B cell (primary cell): ENCODE measurements around the gene EFHC2. TPM values are rescaled to one million over a fixed set of nuclear protein-coding genes. Genes with fewer than 3 reads are reported as not detected.
"Not testable (repeated sequence)": the region's sequence is repeated elsewhere in the genome, so short reads cannot be mapped to it uniquely, and the experiment has no call there.

Source experiments
- ATAC-seq: fragments of 200-7000 bp; cut with Tn5 transposase; one replicate; pipeline ENCODE4 v1.10.0; 2021; ENCODE audit warnings: low read depth, mild to moderate bottlenecking, moderate number of reproducible peaks, moderate library complexity
- CTCF ChIA-PET: fragments of 350-600 bp; sonication (Branson Sonifier 250); formaldehyde crosslinking; loops from one replicate; lab custom pipeline; 2021; ENCODE audit warnings: antibody characterized with exemption, inconsistent platforms; lab: Charles Lee
- POLR2A ChIA-PET: fragments of 350-600 bp; sonication (Branson Sonifier 250); formaldehyde crosslinking; loops from one replicate; lab custom pipeline; 2021; ENCODE audit warnings: antibody characterized with exemption; lab: Charles Lee
- DNase-seq: peaks from one replicate; pipeline ENCODE4 v3.0.0; 2013
- H2AFZ ChIP-seq: 2 replicates; pipeline ENCODE4 v1.6.1; 2012; ENCODE audit warnings: mild to moderate bottlenecking, low read depth, low read length; ENCODE audit not compliant: insufficient read depth, poor library complexity, severe bottlenecking
- H3K27ac ChIP-seq, 2 donors: 1 replicate in 1 of 2; 2 replicates in 1 of 2; pipeline ENCODE4 v1.5.1; 2012 to 2013; ENCODE audit warnings: low read length in 2 of 2, mild to moderate bottlenecking in 2 of 2, moderate library complexity in 1 of 2
- H3K27me3 ChIP-seq, 4 experiments: fragments of 200-600 bp in 1 of 4; sonication (generic) in 1 of 4; replicated peaks in 1 of 4; 1 replicate in 2 of 4; 2 replicates in 2 of 4; pipeline versions ENCODE4 v1.6.1 to v1.7.0; 2013 to 2016; ENCODE audit warnings: low read length in 3 of 4, mild to moderate bottlenecking in 2 of 4, mixed read lengths in 1 of 4, moderate library complexity in 1 of 4; ENCODE audit not compliant: insufficient read depth in 4 of 4, control insufficient read depth in 3 of 4; ENCODE audit errors: control extremely low read depth in 1 of 4
- H3K36me3 ChIP-seq, 2 experiments: replicated peaks in 1 of 2; 1 replicate in 1 of 2; 2 replicates in 1 of 2; pipeline versions ENCODE4 v1.6.1 to v1.7.1; 2013; ENCODE audit warnings: low read length in 1 of 2; ENCODE audit not compliant: insufficient read depth in 2 of 2, control insufficient read depth in 1 of 2; ENCODE audit errors: control extremely low read depth in 1 of 2, extremely low read depth in 1 of 2
- H3K4me1 ChIP-seq, 2 donors: fragments of 200-600 bp in 1 of 2; sonication (generic) in 1 of 2; 1 replicate in 1 of 2; 2 replicates in 1 of 2; pipeline versions ENCODE4 v1.5.1 to v1.6.1; 2013 to 2017; ENCODE audit warnings: low read length in 2 of 2; ENCODE audit not compliant: control insufficient read depth in 2 of 2, insufficient read depth in 2 of 2
- H3K4me2 ChIP-seq: replicated peaks from 2 replicates; pipeline ENCODE3; 2012; ENCODE audit warnings: mild to moderate bottlenecking, low read depth, low read length; ENCODE audit not compliant: poor library complexity, severe bottlenecking
- H3K4me3 ChIP-seq, 5 experiments: fragments of 200-600 bp in 1 of 5; sonication (generic) in 1 of 5; 1 replicate in 3 of 5; 2 replicates in 2 of 5; pipeline versions ENCODE4 v1.5.1 to v1.7.0; 2011 to 2016; ENCODE audit warnings: low read length in 4 of 5, mild to moderate bottlenecking in 4 of 5, low read depth in 2 of 5, control low read depth in 1 of 5, moderate library complexity in 1 of 5; ENCODE audit not compliant: insufficient read depth in 1 of 5; ENCODE audit errors: control extremely low read depth in 1 of 5, extremely low read depth in 1 of 5
- H3K79me2 ChIP-seq: fragments of 200-600 bp; sonication (generic); one replicate; pipeline ENCODE4 v1.6.0; 2016; ENCODE audit warnings: low read length; ENCODE audit not compliant: control insufficient read depth, insufficient read depth
- H3K9ac ChIP-seq: fragments of 200-600 bp; sonication (generic); 2 replicates; pipeline ENCODE4 v1.6.1; 2017; ENCODE audit warnings: mild to moderate bottlenecking, low read length, moderate library complexity
- H3K9me3 ChIP-seq, 3 donors: one replicate each; pipeline versions ENCODE4 v1.6.1 to v1.7.1; 2013; ENCODE audit warnings: low read length in 2 of 3; ENCODE audit not compliant: control insufficient read depth in 2 of 3, insufficient read depth in 1 of 3; ENCODE audit errors: control extremely low read depth in 1 of 3
- H4K20me1 ChIP-seq: 2 replicates; pipeline ENCODE4 v1.6.0; 2012; ENCODE audit warnings: mild to moderate bottlenecking, low read length; ENCODE audit not compliant: insufficient read depth, control insufficient read depth, poor library complexity, severe bottlenecking
- H3K27ac Mint-ChIP-seq: one replicate; pipeline ENCODE4 v1.8.0; 2021; ENCODE audit warnings: mixed read lengths
- H3K27me3 Mint-ChIP-seq: one replicate; pipeline ENCODE4 v1.8.0; 2021; ENCODE audit warnings: mixed read lengths
- H3K4me1 Mint-ChIP-seq: one replicate; pipeline ENCODE4 v1.8.0; 2021; ENCODE audit warnings: mixed read lengths
- H3K4me3 Mint-ChIP-seq: one replicate; pipeline ENCODE4 v1.8.0; 2021; ENCODE audit warnings: mixed read lengths
- H3K9me3 Mint-ChIP-seq: one replicate; pipeline ENCODE4 v1.8.0; 2022; ENCODE audit warnings: mixed read lengths; ENCODE audit not compliant: insufficient read depth
- EZH2 ChIP-seq: IDR thresholded peaks from 2 replicates; pipeline ENCODE4 v1.6.1; 2012; ENCODE audit warnings: borderline replicate concordance, low read depth, mild to moderate bottlenecking, moderate library complexity, low read length; ENCODE audit not compliant: insufficient read depth, poor library complexity, severe bottlenecking
- WGBS: methylation state at CpG from one replicate; pipeline ENCODE4 v1.1.5; 2013; ENCODE audit warnings: missing lambda C conversion rate; ENCODE audit not compliant: insufficient coverage; 5-methylcytosine and 5-hydroxymethylcytosine counted together
- intact Hi-C: fragments of 100-400 bp; cut with micrococcal nuclease; formaldehyde crosslinking; loops from one replicate; pipeline ENCODE4 v1.10.0; 2022
- polyA plus RNA-seq: library from polyadenylated mRNA; depleted of rRNA; stranded (reverse); fragments of >200 nt; gene quantifications from 2 replicates; pipeline ENCODE4 v1.2.3, GENCODE V29; 2012
- total RNA-seq, 2 donors: library from RNA; stranded (reverse); fragments of 120-200 nt in 1 of 2; gene quantifications; 1 replicate in 1 of 2; 2 replicates in 1 of 2; pipeline versions ENCODE4 v1.2.3 to v1.2.4, GENCODE V29; 2013 to 2022
- TF ChIP-seq, protein P1 (sequence below): fragments of 200-600 bp; IDR thresholded peaks from one replicate; pipeline ENCODE4 v1.8.0; 2022; ENCODE audit warnings: antibody characterized with exemption, mild to moderate bottlenecking

The EFHC2 gene
- total and polyA plus RNA-seq, 2 donors (not counting 1 experiment from before 2014, with no cell fraction given), result 0.12 to 0.47 TPM

DNA sequence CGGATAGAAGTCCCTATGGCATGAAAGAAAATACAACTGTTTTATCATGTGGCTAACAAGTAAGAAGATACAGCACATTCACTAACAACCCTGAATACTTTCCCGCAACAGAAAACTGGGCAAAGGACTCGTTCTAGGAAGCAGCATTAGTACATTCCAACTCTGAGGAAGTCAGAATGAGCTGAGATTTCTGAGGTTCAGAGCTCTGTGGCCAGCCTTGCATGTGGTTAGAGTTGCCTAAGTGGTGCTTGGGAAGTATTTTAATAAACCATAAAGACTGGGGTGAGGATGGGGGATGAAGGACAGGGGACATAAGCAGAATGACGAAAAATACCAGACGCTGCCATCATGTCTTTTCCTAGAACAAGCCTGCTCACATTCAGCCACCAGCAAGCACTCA is 82.2 kb downstream of the EFHC2 start:
- DNase-seq (no peak), ATAC-seq (no peak)
- Histone ChIP-seq H3K36me3 (no peaks in the 10 kb centered on the region), H3K9me3 (no peaks in the 10 kb centered on the region), H3K27ac (no peak overlapping the region), H3K9ac (no peak overlapping the region), H3K79me2 (no peaks in the 10 kb centered on the region), H3K27me3 (no peaks in the 10 kb centered on the region), H3K4me2 (no peak overlapping the region), H4K20me1 (no peaks in the 10 kb centered on the region), H3K4me1 (no peaks in the 10 kb centered on the region), H2AFZ (no peak overlapping the region), H3K4me3 (no peak overlapping the region)
- Mint-ChIP-seq H3K27ac (no peak overlapping the region), H3K27me3 (no peaks in the 10 kb centered on the region), H3K9me3 (no peaks in the 10 kb centered on the region), H3K4me3 (no peak overlapping the region), H3K4me1 (peaks cover 5% of the 10 kb centered on the region)
- POLR2A ChIA-PET, result no interaction called here
- intact Hi-C loops, result no loop called here
- TF ChIP-seq EZH2, result no peak
- TF ChIP-seq, protein P1, sequence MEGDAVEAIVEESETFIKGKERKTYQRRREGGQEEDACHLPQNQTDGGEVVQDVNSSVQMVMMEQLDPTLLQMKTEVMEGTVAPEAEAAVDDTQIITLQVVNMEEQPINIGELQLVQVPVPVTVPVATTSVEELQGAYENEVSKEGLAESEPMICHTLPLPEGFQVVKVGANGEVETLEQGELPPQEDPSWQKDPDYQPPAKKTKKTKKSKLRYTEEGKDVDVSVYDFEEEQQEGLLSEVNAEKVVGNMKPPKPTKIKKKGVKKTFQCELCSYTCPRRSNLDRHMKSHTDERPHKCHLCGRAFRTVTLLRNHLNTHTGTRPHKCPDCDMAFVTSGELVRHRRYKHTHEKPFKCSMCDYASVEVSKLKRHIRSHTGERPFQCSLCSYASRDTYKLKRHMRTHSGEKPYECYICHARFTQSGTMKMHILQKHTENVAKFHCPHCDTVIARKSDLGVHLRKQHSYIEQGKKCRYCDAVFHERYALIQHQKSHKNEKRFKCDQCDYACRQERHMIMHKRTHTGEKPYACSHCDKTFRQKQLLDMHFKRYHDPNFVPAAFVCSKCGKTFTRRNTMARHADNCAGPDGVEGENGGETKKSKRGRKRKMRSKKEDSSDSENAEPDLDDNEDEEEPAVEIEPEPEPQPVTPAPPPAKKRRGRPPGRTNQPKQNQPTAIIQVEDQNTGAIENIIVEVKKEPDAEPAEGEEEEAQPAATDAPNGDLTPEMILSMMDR, result no peak
- whole genome bisulfite sequencing, result no CpG with 5 or more reads among the region's 5 CpGs
- CTCF ChIA-PET, result no interaction called here

DNA sequence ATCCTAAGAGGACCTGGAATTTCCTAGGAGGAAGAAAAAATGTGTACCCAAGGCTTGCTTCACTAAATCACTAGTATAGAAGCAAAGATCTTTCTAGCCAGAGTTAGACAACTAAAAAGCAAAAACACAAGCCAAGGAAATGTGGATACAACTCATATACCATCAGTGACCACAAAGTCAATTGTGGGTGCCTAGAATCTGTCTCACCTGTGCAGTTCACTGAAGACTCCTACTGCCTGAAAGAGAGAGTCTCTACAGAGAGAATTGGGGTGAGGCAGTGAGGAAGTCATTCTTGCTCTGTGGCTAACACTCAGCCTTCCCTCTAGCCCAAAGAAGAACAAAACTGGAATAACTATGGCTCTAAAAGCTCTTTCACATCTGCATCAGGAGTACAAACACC is 82.9 kb downstream of the EFHC2 start:
- Histone ChIP-seq H2AFZ (no peak overlapping the region), H3K4me1 (no peaks in the 10 kb centered on the region), H3K9ac (no peak overlapping the region), H4K20me1 (no peaks in the 10 kb centered on the region), H3K4me3 (no peak overlapping the region), H3K27ac (no peak overlapping the region), H3K4me2 (no peak overlapping the region), H3K36me3 (no peaks in the 10 kb centered on the region), H3K27me3 (no peaks in the 10 kb centered on the region), H3K9me3 (no peaks in the 10 kb centered on the region), H3K79me2 (no peaks in the 10 kb centered on the region)
- Mint-ChIP-seq H3K4me1 (peaks cover 8% of the 10 kb centered on the region), H3K27me3 (no peaks in the 10 kb centered on the region), H3K27ac (no peak overlapping the region), H3K4me3 (no peak overlapping the region), H3K9me3 (peaks cover 2% of the 10 kb centered on the region)
- DNase-seq (no peak), ATAC-seq (no peak)
- CTCF ChIA-PET, result no interaction called here
- POLR2A ChIA-PET, result no interaction called here
- intact Hi-C loops, result no loop called here
- TF ChIP-seq, protein P1, result no peak
- TF ChIP-seq EZH2, result no peak

DNA sequence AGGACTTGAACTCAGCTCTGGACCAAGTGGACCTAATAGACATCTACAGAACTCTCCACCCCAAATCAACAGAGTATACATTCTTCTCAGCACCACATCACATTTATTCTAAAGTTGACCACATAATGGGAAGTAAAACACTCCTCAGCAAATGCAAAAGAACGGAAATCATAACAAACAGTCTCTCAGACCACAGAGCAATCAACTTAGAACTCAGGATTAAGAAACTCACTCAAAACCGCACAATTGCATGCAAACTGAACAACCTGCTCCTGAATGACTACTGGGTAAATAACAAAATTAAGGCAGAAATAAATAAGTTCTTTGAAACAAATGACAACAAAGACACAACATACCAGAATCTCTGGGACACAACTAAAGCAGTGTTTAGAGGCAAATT is 87.7 kb downstream of the EFHC2 start:
- H3K9me3 Mint-ChIP-seq, intact Hi-C loops, H3K4me3 ChIP-seq, H3K27me3 Mint-ChIP-seq, H3K9me3 ChIP-seq, H3K36me3 ChIP-seq, H3K9ac ChIP-seq, DNase-seq, H3K79me2 ChIP-seq, H3K27ac ChIP-seq, H2AFZ ChIP-seq, POLR2A ChIA-PET, ATAC-seq, H3K4me2 ChIP-seq, H4K20me1 ChIP-seq, H3K27me3 ChIP-seq: not testable (repeated sequence)
- peak overlapping the region; percentile 43 for H3K27ac Mint-ChIP-seq
- H3K4me1 ChIP-seq, result peaks cover 13 to 14% of the 10 kb centered on the region in 2 donors
- H3K4me1 Mint-ChIP-seq, result peaks cover 37% of the 10 kb centered on the region
- H3K4me3 Mint-ChIP-seq, result peak overlapping the region; percentile 14
- CTCF ChIA-PET, result interaction anchor here (1.1 kb wide), 1 partner anchor 12 kb away, joined by 3 read pairs; no protein-coding TSS in a partner anchor
- WGBS, result no CpG with 5 or more reads among the region's 2 CpGs
